Small intestine (tissue), 7 donors: ENCODE measurements around the gene ODAD4. TPM values are rescaled to one million over a fixed set of nuclear protein-coding genes. Genes with fewer than 3 reads are reported as not detected.
"Not testable (repeated sequence)": the region's sequence is repeated elsewhere in the genome, so short reads cannot be mapped to it uniquely, and the experiment has no call there.

ENCODE experiments used
- DNase-seq, 2 donors: peaks; one replicate each; pipeline versions ENCODE4 v3.0.0 to v3.0.0-alpha.2; 2013
- FAIRE-seq: peaks from 2 replicates; lab custom pipeline; 2012; peaks lifted over from hg19 to GRCh38; lab: Jason Lieb, UNC
- H3K27ac ChIP-seq, 3 donors: one replicate each; pipeline ENCODE4 v1.5.1; 2013; ENCODE audit warnings: low read length in 2 of 3, mild to moderate bottlenecking in 2 of 3, control low read depth in 1 of 3, inconsistent platforms in 1 of 3, low read depth in 1 of 3, moderate library complexity in 1 of 3
- H3K27me3 ChIP-seq, 3 donors: one replicate each; pipeline ENCODE4 v1.6.1; 2013; ENCODE audit warnings: low read length in 3 of 3, inconsistent platforms in 1 of 3; ENCODE audit not compliant: control insufficient read depth in 3 of 3, insufficient read depth in 3 of 3
- H3K36me3 ChIP-seq, 3 donors: one replicate each; pipeline ENCODE4 v1.6.1; 2013; ENCODE audit warnings: low read length in 3 of 3, inconsistent platforms in 1 of 3, low read depth in 1 of 3, mild to moderate bottlenecking in 1 of 3, moderate library complexity in 1 of 3; ENCODE audit not compliant: control insufficient read depth in 3 of 3, insufficient read depth in 2 of 3
- H3K4me1 ChIP-seq, 3 donors: one replicate each; pipeline ENCODE4 v1.6.1; 2013; ENCODE audit warnings: low read length in 2 of 3, inconsistent platforms in 1 of 3, low read depth in 1 of 3, mild to moderate bottlenecking in 1 of 3, moderate library complexity in 1 of 3; ENCODE audit not compliant: control insufficient read depth in 3 of 3, insufficient read depth in 2 of 3
- H3K4me3 ChIP-seq, 3 donors: one replicate each; pipeline ENCODE4 v1.5.1; 2013; ENCODE audit warnings: low read length in 3 of 3, control low read depth in 1 of 3, inconsistent platforms in 1 of 3, low read depth in 1 of 3, mild to moderate bottlenecking in 1 of 3, moderate library complexity in 1 of 3
- H3K9me3 ChIP-seq, 2 donors: one replicate each; pipeline ENCODE4 v1.6.1; 2013; ENCODE audit warnings: low read depth in 1 of 2, low read length in 1 of 2; ENCODE audit not compliant: control insufficient read depth in 2 of 2, insufficient read depth in 1 of 2
- WGBS, 3 donors: extraction: QIAGEN DNeasy Blood & Tissue Kit; methylation state at CpG; one replicate each; pipeline ENCODE4 v1.1.7; 2013; 5-methylcytosine and 5-hydroxymethylcytosine counted together
- polyA plus RNA-seq, 4 donors: library from polyadenylated mRNA; stranded (reverse) in 3 of 4; unstranded in 1 of 4; fragments of 200-250 nt in 3 of 4; fragments of 120-200 nt in 1 of 4; gene quantifications; one replicate each; pipeline versions ENCODE4 v1.2.1 to v1.2.3, GENCODE V29; 2013
- donor health status: healthy with polysubstance abuse.
- donor health status: control.
- donor health status: control.
- donor health status: Bipolar disorder and iron deficiency.
- donor health status: healthy.

The ODAD4 gene
- polyA plus RNA-seq, 4 donors, result 0.28 to 0.50 TPM; not detected in 2

DNA sequence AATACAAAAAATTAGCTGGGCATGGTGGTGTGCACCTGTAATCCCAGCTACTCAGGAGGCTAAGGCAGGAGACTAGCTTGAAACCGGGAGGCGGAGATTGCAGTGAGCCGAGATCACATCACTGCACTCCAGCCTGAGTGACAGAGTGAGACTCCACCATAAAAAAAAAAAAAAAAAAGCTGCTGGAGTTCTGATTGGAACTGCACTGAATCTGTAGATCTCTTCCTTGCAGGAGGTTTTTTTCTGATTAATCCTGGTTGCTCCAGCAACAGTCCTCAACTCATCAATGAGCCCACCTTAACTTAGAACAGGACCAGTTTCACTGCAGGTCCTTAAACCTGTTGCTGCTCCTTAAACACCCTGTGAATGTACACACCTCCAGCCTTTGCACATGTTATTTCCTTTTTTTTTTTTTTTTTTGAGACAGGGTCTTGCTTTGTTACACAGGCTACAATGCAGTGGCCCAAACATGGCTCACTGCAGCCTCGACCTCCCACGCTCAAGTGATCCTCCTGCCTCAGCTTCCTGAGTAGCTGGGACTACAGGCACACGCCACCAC, 1.6 kb upstream of the ODAD4 start:
- 63 to 73% (median 66%) methylated on average over 6 of the region's 6 CpGs for WGBS, 3 donors
- no peaks in the 10 kb centered on the region for H3K27me3 ChIP-seq

DNA sequence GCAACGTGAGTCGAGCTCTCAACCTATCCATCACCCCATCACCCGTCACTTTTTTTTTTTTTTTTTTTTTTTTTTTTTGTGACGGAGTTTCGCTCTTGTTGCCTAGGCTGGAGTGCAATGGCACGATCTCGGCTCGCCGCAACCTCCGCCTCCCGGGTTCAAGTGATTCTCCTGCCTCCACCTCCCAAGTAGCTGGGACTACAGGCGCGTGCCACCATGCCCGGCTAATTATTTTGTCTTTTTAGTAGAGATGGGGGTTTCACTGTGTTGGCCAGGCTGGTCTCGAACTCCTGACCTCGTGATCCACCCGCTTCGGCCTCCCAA, 378 bp downstream of the ODAD4 start:
- H3K9me3 ChIP-seq, FAIRE-seq, H3K36me3 ChIP-seq, DNase-seq, H3K4me1 ChIP-seq, H3K27me3 ChIP-seq: not testable (repeated sequence)
- peak overlapping the region in 2 of 3 donors; percentile 37 to 76 for H3K4me3 ChIP-seq
- WGBS, 3 donors, result 43 to 60% (median 52%) methylated on average over 15 to 18 of the region's 18 CpGs
- peak overlapping the region in 2 of 3 donors; percentile 91 to 95 for H3K27ac ChIP-seq

More for the DNA sequence above, 1.6 kb upstream of the ODAD4 start:
- no peak for FAIRE-seq
- Histone ChIP-seq H3K27ac (no peak overlapping the region), H3K4me1 (peaks cover 0 to 9% (median 2%) of the 10 kb centered on the region in 3 donors), H3K9me3 (no peaks in the 10 kb centered on the region), H3K36me3 (no peaks in the 10 kb centered on the region), H3K4me3 (no peak overlapping the region)
- DNase-seq, result no peak

DNA sequence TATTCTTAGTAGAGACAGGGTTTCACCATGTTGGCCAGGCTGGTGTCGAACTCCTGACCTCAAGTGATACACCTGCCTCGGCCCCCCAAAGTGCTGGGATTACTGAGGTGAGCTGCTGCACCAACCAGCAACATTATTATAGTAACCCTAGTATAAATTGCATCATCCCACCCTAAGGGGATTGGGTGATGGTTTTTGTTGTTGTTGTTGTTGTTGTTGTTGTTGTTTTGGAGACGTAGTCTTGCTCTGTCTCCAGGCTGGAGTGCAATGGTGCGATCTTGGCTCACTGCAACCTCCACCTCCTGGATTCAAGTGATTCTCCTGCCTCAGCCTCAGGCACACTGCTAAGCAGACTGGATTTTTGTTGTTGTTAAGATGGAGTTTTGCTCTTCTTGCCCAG, 1.3 kb downstream of the ODAD4 start:
- not testable (repeated sequence) for H3K4me1 ChIP-seq, H3K9me3 ChIP-seq, H3K4me3 ChIP-seq, H3K27me3 ChIP-seq, H3K36me3 ChIP-seq, FAIRE-seq, DNase-seq, H3K27ac ChIP-seq
- 80 to 89% (median 88%) methylated on average over 4 of the region's 4 CpGs for WGBS, 3 donors

DNA sequence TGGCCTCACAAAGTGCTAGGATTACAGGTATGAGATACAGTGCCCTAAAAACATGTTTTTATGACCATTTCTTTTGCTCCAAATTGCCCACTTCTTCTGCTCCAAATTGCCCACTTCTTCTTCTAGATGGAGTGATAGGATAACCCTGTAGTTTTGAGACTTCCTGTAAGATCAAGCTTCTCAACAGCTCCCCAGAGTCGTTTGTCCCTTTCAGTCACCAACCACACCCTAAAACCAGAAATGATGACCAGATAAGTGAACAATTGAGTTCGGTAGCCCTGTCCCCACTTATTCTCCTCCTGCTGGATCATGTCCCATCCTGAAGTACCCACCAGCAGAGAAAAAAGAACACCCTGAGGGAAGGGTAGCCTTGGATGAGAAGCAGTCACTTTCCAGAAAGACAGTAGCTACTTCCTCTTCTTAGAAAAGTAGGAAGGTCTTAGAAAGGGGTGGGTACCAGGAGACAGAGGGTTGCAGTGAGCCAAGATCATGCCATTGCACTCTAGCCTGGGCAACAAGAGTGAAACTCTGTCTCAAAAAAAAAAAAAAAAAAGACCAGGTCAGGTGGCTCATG, 2.5 kb downstream of the ODAD4 start:
- Histone ChIP-seq H3K4me3 (no peak overlapping the region), H3K27ac (no peak overlapping the region), H3K9me3 (no peaks in the 10 kb centered on the region), H3K36me3 (peaks cover 0 to 6% (median 0%) of the 10 kb centered on the region in 3 donors), H3K27me3 (no peaks in the 10 kb centered on the region), H3K4me1 (peaks cover 0 to 9% (median 2%) of the 10 kb centered on the region in 3 donors)
- no peak for FAIRE-seq
- 10 to 22% (median 12%) methylated on average over 2 of the region's 2 CpGs for WGBS, 3 donors
- no peak for DNase-seq

DNA sequence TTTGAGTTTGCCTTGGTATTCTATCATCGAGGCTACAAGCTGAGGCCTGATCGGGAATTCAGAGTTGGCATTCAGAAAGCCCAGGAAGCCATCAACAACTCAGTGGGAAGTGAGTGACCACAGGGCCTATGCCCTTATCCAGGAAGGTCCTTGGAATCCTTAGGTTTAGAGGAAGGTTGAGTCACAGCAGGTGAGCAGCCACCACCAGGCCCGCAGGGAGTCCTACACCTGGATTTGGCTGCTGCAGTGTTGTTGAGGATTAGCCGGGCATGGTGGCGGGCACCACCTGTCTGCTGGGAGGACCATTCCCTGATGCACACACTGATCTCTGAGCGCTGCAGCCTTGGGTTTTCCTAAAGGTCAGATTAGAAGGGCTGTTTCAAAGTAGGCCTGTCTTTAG, 5.2 kb downstream of the ODAD4 start:
- DNase-seq, result no peak
- WGBS, 3 donors, result 91 to 96% (median 95%) methylated on average over 6 of the region's 6 CpGs
- FAIRE-seq, result no peak
- Histone ChIP-seq H3K27ac (no peak overlapping the region), H3K36me3 (peaks cover 0 to 6% (median 0%) of the 10 kb centered on the region in 3 donors), H3K9me3 (no peaks in the 10 kb centered on the region), H3K4me3 (no peak overlapping the region), H3K27me3 (no peaks in the 10 kb centered on the region), H3K4me1 (peaks cover 0 to 6% (median 0%) of the 10 kb centered on the region in 3 donors)

DNA sequence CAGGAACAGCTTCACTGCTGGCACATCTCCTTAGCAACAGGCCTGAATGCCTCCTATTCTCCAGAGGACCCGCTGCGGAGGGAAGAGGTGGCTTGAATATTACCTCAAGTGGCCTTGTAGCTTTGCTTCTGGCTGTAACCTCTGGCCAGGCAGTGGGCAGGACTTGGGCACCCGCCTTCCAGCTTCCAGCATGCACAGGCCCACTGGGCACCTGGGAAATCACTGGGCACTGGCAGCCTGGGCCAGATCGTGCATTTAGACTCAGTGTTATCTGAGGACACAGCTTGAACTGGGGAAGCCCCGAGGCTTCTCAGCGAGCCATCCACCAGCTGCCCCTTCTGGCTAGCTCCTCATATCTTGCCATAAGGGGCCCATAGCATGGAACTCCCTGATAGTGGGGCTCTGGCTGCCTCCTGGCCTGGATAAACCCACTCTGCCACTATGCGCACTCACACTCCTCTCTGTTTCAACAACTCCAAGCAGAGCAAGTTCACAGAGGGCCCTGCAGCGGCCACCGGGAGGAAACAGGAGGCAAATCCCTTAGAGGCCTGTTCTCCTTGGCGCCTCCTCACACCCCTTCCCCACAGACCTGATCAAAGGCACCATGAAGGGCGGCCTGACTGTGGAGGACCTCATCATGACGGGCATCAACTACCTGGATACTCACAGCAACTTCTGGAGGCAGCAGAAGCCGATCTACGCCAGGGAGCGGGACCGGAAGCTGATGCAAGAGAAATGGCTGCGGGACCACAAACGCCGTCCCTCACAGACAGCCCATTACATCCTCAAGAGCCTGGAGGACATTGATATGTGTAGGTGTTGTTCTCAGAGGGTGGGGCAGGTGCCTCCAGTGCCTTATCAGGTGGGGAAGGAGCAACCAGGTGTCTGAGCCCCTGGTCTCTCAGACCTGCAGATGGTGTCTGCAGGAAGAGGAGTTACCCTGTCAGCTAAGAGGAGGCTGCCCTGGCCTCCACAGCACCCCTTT, 7.8 kb downstream of the ODAD4 start:
- Histone ChIP-seq H3K4me3 (no peak overlapping the region), H3K27ac (no peak overlapping the region), H3K4me1 (peaks cover 0 to 2% (median 0%) of the 10 kb centered on the region in 3 donors), H3K9me3 (no peaks in the 10 kb centered on the region), H3K36me3 (peaks cover 0 to 6% (median 0%) of the 10 kb centered on the region in 3 donors), H3K27me3 (no peaks in the 10 kb centered on the region)
- no peak for FAIRE-seq
- 81 to 90% (median 84%) methylated on average over 19 of the region's 19 CpGs for WGBS, 3 donors
- no peak for DNase-seq

DNA sequence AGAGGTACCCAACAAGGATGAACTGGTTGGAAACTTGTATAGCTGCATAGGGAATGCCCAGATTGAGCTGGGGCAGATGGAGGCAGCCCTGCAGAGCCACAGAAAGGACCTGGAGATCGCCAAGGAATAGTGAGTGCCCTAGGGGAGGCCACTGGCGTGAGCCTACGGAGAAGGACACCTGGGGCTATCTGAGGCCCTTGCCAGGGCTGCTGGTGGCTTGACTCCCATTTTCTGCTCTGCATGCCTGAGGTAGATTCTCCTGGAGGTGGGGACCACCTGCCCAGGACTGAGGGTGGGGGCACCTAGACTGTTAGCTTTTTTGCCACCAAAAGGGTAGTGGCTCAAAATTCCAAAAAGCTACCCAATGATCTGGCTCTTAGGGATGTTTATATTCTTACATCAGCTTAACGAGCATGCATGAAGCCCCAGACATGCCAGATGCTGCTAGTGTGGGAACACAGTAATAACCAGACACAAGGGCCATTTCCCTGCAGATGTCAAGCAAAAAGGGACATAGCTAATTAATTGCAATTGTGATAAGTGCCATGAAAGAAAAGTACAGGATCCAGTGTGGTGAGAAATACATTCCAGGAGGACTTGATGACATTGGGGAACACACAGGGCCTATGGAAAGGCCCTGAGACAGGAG, 8.8 kb downstream of the ODAD4 start:
- 86 to 90% (median 88%) methylated on average over 4 of the region's 4 CpGs for WGBS, 3 donors
- no peak for FAIRE-seq
- Histone ChIP-seq H3K27me3 (no peaks in the 10 kb centered on the region), H3K4me1 (peaks cover 0 to 2% (median 0%) of the 10 kb centered on the region in 3 donors), H3K36me3 (peaks cover 0 to 6% (median 0%) of the 10 kb centered on the region in 3 donors), H3K4me3 (no peak overlapping the region), H3K9me3 (no peaks in the 10 kb centered on the region), H3K27ac (no peak overlapping the region)
- DNase-seq, result no peak

DNA sequence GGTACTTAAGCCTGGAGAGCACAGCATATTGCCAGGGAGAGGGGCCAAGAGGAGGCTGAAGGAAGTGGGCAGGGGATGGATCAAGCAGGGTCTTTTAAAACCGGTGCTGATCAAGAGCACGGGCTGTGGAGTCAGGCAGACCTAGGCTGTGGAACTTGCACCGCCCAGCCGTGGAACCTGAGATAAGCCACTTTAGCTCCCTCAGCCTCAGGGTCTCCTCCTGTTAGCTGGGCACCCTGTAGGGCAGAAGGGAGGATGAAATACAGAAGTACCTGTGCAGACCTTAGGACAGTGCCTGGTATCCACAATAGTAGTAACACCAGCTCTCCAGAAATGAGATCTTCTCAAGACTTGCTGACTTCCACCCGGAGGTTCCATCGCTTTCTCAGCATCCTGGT, 9.3 kb downstream of the ODAD4 start:
- no peak for FAIRE-seq
- Histone ChIP-seq H3K36me3 (peaks cover 0 to 6% (median 0%) of the 10 kb centered on the region in 3 donors), H3K27me3 (no peaks in the 10 kb centered on the region), H3K4me1 (peaks cover 0 to 8% (median 0%) of the 10 kb centered on the region in 3 donors), H3K9me3 (no peaks in the 10 kb centered on the region), H3K4me3 (no peak overlapping the region), H3K27ac (no peak overlapping the region)
- no peak for DNase-seq
- WGBS, 3 donors, result 76 to 89% (median 85%) methylated on average over 4 to 6 of the region's 6 CpGs
